Measurements from ENCODE around the gene PUS7L.
"Not testable (repeated sequence)": the region's sequence is repeated elsewhere in the genome, so short reads cannot be mapped to it uniquely, and the experiment has no call there.

PUS7L gene

GRCh38 chr12:43764528-43764927 lies 5.9 kb upstream of the PUS7L start:
- Mint-ChIP-seq H3K4me3 (no peak overlapping the region), H3K36me3 (ENCODE audit: insufficient read depth) (peaks cover 14% of the 10 kb centered on the region), H3K4me1 (ENCODE audit: low read depth in 2 of 2) (peaks cover 21 to 31% of the 10 kb centered on the region in 2 donors), H3K9me3 (no peaks in the 10 kb centered on the region), H3K27ac (no peak overlapping the region), H3K27me3 (no peaks in the 10 kb centered on the region)
- ATAC-seq (replicated peaks) (no peak), DNase-seq (no peak)

DNA sequence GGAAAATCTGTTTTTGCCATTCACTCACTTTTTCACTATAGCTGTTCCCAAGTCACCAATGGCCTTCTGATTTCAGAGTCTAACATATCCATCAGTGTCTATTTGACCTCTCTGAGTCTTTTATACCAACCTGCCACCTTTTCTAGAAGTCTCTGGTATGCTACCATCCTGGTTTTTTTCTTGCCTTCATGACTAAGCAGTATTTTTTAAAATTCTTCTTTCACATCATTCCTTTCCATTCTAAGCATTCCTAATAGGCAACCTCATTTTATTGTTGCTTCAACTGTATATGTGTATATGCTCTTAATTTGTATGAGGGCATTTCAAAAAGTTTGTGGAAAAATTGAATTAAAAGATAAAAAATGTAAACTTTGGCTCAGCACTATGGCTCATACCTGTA lies 5.2 kb upstream of the PUS7L start:
- H3K4me1 Mint-ChIP-seq (ENCODE audit: low read depth in 2 of 2): peaks cover 27 to 38% of the 10 kb centered on the region in 2 donors

GRCh38 chr12:43762596-43762995 lies 4.0 kb upstream of the PUS7L start:
- no peak for ATAC-seq (replicated peaks)
- Mint-ChIP-seq H3K36me3 (ENCODE audit: insufficient read depth) (peaks cover 23% of the 10 kb centered on the region), H3K9me3 (no peaks in the 10 kb centered on the region), H3K4me1 (ENCODE audit: low read depth in 2 of 2) (peaks cover 32 to 45% of the 10 kb centered on the region in 2 donors), H3K27ac (peak overlapping the region in 1 of 2 donors; percentile 69), H3K4me3 (peak overlapping the region in 1 of 2 donors; percentile 61), H3K27me3 (no peaks in the 10 kb centered on the region)
- no peak for DNase-seq

More for the DNA sequence above, 5.2 kb upstream of the PUS7L start:
- H3K27ac Mint-ChIP-seq: no peak overlapping the region
- ATAC-seq (replicated peaks) (no peak), DNase-seq (no peak)
- H3K27me3 Mint-ChIP-seq: no peaks in the 10 kb centered on the region
- H3K4me3 Mint-ChIP-seq: no peak overlapping the region
- peaks cover 18% of the 10 kb centered on the region for H3K36me3 Mint-ChIP-seq (ENCODE audit: insufficient read depth)
- no peaks in the 10 kb centered on the region for H3K9me3 Mint-ChIP-seq

- DNase-seq: no peak
- Mint-ChIP-seq H3K4me3 (peak overlapping the region; percentile 31 to 61), H3K27me3 (no peaks in the 10 kb centered on the region), H3K4me1 (ENCODE audit: low read depth in 2 of 2) (peaks cover 35 to 52% of the 10 kb centered on the region in 2 donors), H3K9me3 (no peaks in the 10 kb centered on the region), H3K36me3 (ENCODE audit: insufficient read depth) (peaks cover 25% of the 10 kb centered on the region), H3K27ac (peak overlapping the region in 1 of 2 donors; percentile 69)
- no peak for ATAC-seq (replicated peaks)
Measured at GRCh38 chr12:43761500-43761899, 2.9 kb upstream of the PUS7L start.

GRCh38 chr12:43760396-43760795 lies 1.8 kb upstream of the PUS7L start:
- peaks cover 25% of the 10 kb centered on the region for H3K36me3 Mint-ChIP-seq (ENCODE audit: insufficient read depth)
- no peaks in the 10 kb centered on the region for H3K9me3 Mint-ChIP-seq
- no peak for ATAC-seq (replicated peaks)
- peaks cover 41 to 57% of the 10 kb centered on the region in 2 donors for H3K4me1 Mint-ChIP-seq (ENCODE audit: low read depth in 2 of 2)
- H3K27ac Mint-ChIP-seq: peak overlapping the region; percentile 99
- DNase-seq: no peak
- no peaks in the 10 kb centered on the region for H3K27me3 Mint-ChIP-seq
- peak overlapping the region; percentile 97 to 98 for H3K4me3 Mint-ChIP-seq

DNA sequence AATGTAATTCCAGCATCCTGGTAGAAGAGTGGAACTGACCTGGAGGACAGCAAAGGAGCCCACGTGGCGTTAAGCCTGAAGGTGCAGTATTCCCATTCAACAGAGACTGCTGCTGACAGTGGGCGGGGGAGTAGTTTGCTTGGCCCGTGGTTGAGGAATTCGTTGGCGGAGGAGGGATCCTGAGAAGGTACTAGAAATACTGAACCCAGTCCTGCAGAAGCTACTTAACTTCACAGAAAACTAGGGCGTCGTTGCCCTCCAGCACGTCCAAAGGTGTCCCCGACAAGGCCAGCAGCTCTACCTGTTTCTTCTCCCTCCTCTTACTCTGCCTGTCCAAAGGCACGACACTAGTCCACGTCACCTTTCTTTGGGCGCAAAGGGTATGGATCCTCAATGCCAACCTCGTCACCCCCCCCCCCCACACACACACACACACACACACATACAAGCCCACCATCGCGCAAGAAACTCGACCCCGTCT lies 303 bp downstream of the PUS7L start:
- DNase-seq: no peak
- Mint-ChIP-seq H3K36me3 (ENCODE audit: insufficient read depth) (peaks cover 34% of the 10 kb centered on the region), H3K27me3 (no peaks in the 10 kb centered on the region)

GRCh38 chr12:43754015-43754414 lies 4.6 kb downstream of the PUS7L start:
- Mint-ChIP-seq H3K27me3 (no peaks in the 10 kb centered on the region), H3K36me3 (ENCODE audit: insufficient read depth) (peaks cover 25% of the 10 kb centered on the region), H3K4me1 (ENCODE audit: low read depth in 2 of 2) (peaks cover 21 to 33% of the 10 kb centered on the region in 2 donors), H3K9me3 (no peaks in the 10 kb centered on the region), H3K4me3 (peak overlapping the region in 1 of 2 donors; percentile 11), H3K27ac (no peak overlapping the region)
- ATAC-seq (replicated peaks) (no peak), DNase-seq (no peak)

More for the DNA sequence above, 303 bp downstream of the PUS7L start:
- Mint-ChIP-seq H3K27ac (peak overlapping the region; percentile 99), H3K4me1 (ENCODE audit: low read depth in 2 of 2) (peaks cover 38 to 60% of the 10 kb centered on the region in 2 donors), H3K9me3 (no peaks in the 10 kb centered on the region), H3K4me3 (peak overlapping the region; percentile 97 to 98)
- peak; percentile 2 for ATAC-seq (replicated peaks)

GRCh38 chr12:43751360-43751759 lies 7.2 kb downstream of the PUS7L start:
- peaks cover 12% of the 10 kb centered on the region for H3K36me3 Mint-ChIP-seq (ENCODE audit: insufficient read depth)

GRCh38 chr12:43750814-43751213 lies 7.8 kb downstream of the PUS7L start:
- DNase-seq (no peak), ATAC-seq (replicated peaks) (no peak)
- H3K4me3 Mint-ChIP-seq: no peak overlapping the region
- no peaks in the 10 kb centered on the region for H3K9me3 Mint-ChIP-seq
- peaks cover 5 to 18% of the 10 kb centered on the region in 2 donors for H3K4me1 Mint-ChIP-seq (ENCODE audit: low read depth in 2 of 2)
- peaks cover 15% of the 10 kb centered on the region for H3K36me3 Mint-ChIP-seq (ENCODE audit: insufficient read depth)
- no peaks in the 10 kb centered on the region for H3K27me3 Mint-ChIP-seq
- no peak overlapping the region for H3K27ac Mint-ChIP-seq

More at GRCh38 chr12:43751360-43751759, 7.2 kb downstream of the PUS7L start:
- not testable (repeated sequence) for DNase-seq; H3K4me3 Mint-ChIP-seq; H3K27ac Mint-ChIP-seq; H3K27me3 Mint-ChIP-seq; H3K9me3 Mint-ChIP-seq; ATAC-seq (replicated peaks)
- H3K4me1 Mint-ChIP-seq (ENCODE audit: low read depth in 2 of 2): peaks cover 9 to 20% of the 10 kb centered on the region in 2 donors

GRCh38 chr12:43749016-43749415 lies 9.6 kb downstream of the PUS7L start:
- Mint-ChIP-seq H3K36me3 (ENCODE audit: insufficient read depth) (peaks cover 21% of the 10 kb centered on the region), H3K4me1 (ENCODE audit: low read depth in 2 of 2) (peaks cover 4 to 14% of the 10 kb centered on the region in 2 donors), H3K9me3 (no peaks in the 10 kb centered on the region), H3K4me3 (no peak overlapping the region), H3K27ac (no peak overlapping the region), H3K27me3 (no peaks in the 10 kb centered on the region)
- DNase-seq (no peak), ATAC-seq (replicated peaks) (no peak)

DNA sequence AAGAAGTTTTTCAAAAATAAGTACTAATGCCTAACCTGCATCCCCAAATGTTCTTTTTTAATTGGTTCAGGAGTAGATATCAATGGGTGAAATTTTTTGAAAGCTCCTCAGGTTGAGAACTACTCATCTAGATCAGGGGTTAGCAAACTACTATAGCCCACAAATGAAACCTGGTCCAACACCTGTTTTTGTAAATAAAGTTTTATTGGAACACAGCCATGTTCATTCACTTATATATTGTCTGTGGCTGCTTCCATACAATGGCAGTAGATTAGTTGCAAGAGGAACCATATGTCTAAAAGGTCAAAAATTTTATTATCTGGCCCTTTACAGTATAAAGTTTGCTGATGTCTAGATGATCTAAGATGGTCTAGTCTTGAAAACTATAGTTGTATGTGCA lies 13.8 kb downstream of the PUS7L start:
- Mint-ChIP-seq H3K27me3 (no peaks in the 10 kb centered on the region), H3K36me3 (ENCODE audit: insufficient read depth) (peaks cover 32% of the 10 kb centered on the region), H3K4me3 (no peak overlapping the region), H3K9me3 (no peaks in the 10 kb centered on the region), H3K4me1 (ENCODE audit: low read depth in 2 of 2) (peaks cover 0 to 6% of the 10 kb centered on the region in 2 donors), H3K27ac (no peak overlapping the region)
- no peak for ATAC-seq (replicated peaks)
- DNase-seq: no peak

- H3K4me3 Mint-ChIP-seq: no peak overlapping the region
- no peak for DNase-seq
- no peak for ATAC-seq (replicated peaks)
- H3K27ac Mint-ChIP-seq: no peak overlapping the region
- peaks cover 0 to 3% of the 10 kb centered on the region in 2 donors for H3K4me1 Mint-ChIP-seq (ENCODE audit: low read depth in 2 of 2)
- H3K36me3 Mint-ChIP-seq (ENCODE audit: insufficient read depth): peaks cover 32% of the 10 kb centered on the region
- no peaks in the 10 kb centered on the region for H3K9me3 Mint-ChIP-seq
- no peaks in the 10 kb centered on the region for H3K27me3 Mint-ChIP-seq
Measured at GRCh38 chr12:43742106-43742505, 16.5 kb downstream of the PUS7L start.

GRCh38 chr12:43740511-43741100 lies 18.0 kb downstream of the PUS7L start:
- Mint-ChIP-seq H3K4me1 (ENCODE audit: low read depth in 2 of 2) (no peaks in the 10 kb centered on the region), H3K9me3 (no peaks in the 10 kb centered on the region), H3K27me3 (no peaks in the 10 kb centered on the region), H3K27ac (no peak overlapping the region), H3K4me3 (no peak overlapping the region), H3K36me3 (ENCODE audit: insufficient read depth) (peaks cover 37% of the 10 kb centered on the region)
- ATAC-seq (replicated peaks) (no peak), DNase-seq (no peak)

GRCh38 chr12:43737646-43738045 lies 20.9 kb downstream of the PUS7L start:
- Mint-ChIP-seq H3K27me3 (no peaks in the 10 kb centered on the region), H3K36me3 (ENCODE audit: insufficient read depth) (peaks cover 21% of the 10 kb centered on the region), H3K27ac (no peak overlapping the region), H3K4me3 (no peak overlapping the region), H3K4me1 (ENCODE audit: low read depth in 2 of 2) (no peaks in the 10 kb centered on the region), H3K9me3 (no peaks in the 10 kb centered on the region)
- DNase-seq (no peak), ATAC-seq (replicated peaks) (no peak)
